SU-DHL-6 (cell line): ENCODE measurements around the gene DOK7.

Experiments used
- EZH2phosphoT487 ChIP-seq: fragments of 200-600 bp; sonication (generic), shearing (Covaris generic); conservative IDR thresholded peaks from 2 replicates; pipeline ENCODE4 v1.6.1; 2018; ENCODE audit warnings: mild to moderate bottlenecking, antibody characterized with exemption, low read length, moderate library complexity, mixed read lengths
- TF ChIP-seq, protein P1 (sequence below): fragments of 200-600 bp; sonication (generic); IDR thresholded peaks from one replicate; pipeline ENCODE4 v1.5.1; 2017; ENCODE audit warnings: antibody characterized with exemption, mild to moderate bottlenecking, low read length, moderate library complexity; ENCODE audit not compliant: insufficient read depth, poor library complexity, severe bottlenecking

DNA sequence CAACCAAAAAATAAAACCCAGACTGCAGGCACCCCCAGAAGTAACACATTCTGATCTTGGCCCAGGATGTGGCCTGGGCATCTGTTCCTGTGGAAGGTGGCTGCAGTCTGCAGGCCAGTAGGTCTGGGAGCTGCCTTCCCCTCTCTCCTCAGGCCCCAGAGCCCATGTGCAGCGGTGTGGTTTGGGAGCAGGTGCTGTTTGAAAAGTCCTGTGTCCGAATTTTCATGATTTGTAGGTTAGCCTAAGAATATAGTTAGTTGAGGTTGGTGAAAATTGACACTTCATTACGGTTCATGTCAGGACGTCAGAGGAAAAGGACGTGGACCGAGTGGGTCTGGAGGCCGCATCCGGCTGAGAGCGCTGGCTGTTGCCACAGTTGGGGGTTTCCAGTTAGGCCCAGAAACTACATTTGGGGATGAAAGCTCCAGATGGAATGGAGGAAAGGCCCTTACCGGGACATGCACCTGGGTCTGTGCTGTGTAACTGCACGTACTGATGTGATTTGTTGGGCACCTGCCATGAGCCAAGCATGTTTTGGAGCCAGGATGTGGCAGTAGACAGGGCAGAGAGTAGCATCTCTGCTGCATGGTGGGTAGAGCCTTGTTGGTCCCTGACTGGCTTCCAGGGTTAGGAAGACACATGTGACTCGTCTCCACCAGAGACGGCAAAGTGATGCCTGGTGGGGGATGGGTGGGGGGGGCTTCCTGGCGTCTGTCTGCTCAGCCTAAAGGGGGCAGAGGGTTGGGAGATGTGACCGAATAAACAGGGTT lies 43.1 kb upstream of the DOK7 start:
- TF ChIP-seq, protein P1, sequence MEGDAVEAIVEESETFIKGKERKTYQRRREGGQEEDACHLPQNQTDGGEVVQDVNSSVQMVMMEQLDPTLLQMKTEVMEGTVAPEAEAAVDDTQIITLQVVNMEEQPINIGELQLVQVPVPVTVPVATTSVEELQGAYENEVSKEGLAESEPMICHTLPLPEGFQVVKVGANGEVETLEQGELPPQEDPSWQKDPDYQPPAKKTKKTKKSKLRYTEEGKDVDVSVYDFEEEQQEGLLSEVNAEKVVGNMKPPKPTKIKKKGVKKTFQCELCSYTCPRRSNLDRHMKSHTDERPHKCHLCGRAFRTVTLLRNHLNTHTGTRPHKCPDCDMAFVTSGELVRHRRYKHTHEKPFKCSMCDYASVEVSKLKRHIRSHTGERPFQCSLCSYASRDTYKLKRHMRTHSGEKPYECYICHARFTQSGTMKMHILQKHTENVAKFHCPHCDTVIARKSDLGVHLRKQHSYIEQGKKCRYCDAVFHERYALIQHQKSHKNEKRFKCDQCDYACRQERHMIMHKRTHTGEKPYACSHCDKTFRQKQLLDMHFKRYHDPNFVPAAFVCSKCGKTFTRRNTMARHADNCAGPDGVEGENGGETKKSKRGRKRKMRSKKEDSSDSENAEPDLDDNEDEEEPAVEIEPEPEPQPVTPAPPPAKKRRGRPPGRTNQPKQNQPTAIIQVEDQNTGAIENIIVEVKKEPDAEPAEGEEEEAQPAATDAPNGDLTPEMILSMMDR: no peak
- TF ChIP-seq EZH2phosphoT487: no peak
